GM21526 (cell line): ENCODE measurements around the gene NF2.

Experiments used
- ATAC-seq: cut with Tn5 transposase; IDR thresholded peaks from one replicate; pipeline ENCODE4 v1.9.1; 2021; ENCODE audit warnings: moderate library complexity; ENCODE audit not compliant: unreplicated experiment, low FRiP score

The NF2 gene

GRCh38 chr22:29737251-29738117 is 134.1 kb downstream of the NF2 start:
- no peak for ATAC-seq

DNA sequence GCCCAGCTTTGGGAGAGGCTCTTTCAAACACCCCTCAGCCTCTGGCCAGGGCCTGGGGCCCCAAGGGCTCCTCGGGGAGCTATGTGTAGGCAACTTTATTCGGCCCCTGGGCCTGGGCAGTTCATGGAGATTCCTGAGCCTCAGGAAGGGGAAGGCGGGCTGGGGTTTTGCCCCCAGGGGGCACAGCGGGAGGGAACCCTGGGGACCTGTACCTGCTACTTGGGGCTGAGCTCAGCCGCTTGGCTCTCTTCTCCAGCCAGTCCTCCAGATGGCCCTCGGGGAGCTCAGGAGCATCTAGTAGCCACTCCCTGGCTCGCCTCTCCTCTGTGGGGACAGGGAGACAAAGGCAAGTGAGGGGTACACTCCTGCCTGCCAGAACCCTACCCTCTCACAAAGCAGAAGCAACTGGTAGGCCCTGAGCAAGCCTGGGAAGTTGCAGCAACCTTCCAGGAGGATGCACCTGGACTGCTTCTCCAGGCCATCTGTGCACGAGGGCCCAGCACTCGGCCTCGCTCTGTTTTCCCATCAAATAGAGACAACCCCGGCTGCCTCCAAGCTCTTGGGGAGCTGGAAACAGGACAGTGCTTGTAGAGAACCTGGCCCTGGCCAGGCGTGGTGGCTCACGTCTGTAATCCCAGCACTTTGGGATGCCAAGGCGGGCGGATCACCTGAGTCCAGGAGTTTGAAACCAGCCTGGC is 134.8 kb downstream of the NF2 start:
- ATAC-seq: no peak

DNA sequence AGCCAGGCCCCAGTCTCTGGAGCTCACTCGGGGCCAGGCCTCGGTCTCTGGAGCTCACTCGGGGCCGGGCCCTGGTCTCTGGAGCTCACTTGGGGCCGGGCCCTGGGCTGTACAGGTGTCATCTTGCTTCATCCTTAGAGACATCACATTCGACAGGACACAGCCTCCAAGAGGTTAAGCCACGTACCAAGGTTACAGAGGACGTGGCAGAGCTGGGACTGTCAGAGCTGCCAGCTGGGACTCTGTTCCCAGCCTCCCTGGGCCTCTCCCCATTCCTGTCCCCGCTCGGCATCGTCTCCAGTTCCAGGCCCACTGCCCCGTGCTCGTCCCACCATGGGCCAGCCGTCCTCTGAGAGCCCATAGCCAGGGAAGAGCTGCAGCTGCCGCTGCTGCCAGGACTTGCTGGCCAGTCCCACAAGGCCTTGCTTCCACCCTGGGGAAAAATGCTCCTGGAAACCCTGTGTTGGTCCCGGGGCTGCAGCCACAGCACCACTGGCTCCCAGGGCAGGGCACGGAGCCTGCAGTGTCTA is 136.0 kb downstream of the NF2 start:
- ATAC-seq: no peak

GRCh38 chr22:29740216-29740615 is 136.8 kb downstream of the NF2 start:
- ATAC-seq: no peak

DNA sequence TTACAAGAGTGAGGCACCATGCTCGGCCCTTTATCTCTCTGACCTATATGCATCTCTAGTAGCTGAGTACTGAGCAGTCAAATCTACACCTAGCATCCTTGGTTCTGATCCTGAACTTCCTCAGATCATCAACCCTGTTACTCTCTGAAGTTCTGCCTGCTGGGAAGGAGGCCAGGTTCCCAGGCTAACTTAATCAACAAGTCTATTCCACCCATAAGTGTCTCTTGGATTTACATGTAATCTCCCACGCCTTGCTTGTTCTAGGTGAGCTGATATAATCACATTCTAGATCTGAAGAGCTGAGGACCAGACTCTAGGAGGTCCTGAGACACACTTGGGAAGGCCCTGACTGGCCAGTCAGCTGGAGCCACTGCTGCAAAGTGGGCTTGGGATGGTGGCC is 138.5 kb downstream of the NF2 start:
- ATAC-seq: no peak

- no peak for ATAC-seq
Measured at GRCh38 chr22:29742326-29742725, 138.9 kb downstream of the NF2 start.

DNA sequence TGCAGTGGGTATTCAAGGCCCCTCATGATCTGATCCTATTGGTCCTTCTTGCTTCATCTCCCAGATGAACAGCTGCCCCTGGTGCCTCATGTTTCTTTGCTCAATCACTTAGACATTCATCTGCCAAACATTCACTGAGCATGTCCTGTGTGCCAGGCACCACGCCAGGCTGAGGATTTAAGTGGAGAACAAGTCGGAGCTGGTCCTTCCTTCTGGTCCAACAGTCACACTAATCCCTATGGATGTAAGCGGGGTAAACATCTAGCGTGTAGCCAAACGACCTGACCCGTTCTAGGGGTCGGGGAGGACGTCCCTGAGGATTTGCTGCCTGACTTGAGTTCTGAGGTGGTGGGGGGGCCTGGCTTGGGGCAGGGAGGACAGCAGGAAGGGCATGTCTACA is 141.5 kb downstream of the NF2 start:
- no peak for ATAC-seq

GRCh38 chr22:29747832-29748231 is 144.4 kb downstream of the NF2 start:
- ATAC-seq: no peak
